OCI-LY1 (cell line): ENCODE data around the gene GMIP.

ENCODE experiments used
- H2AFZ ChIP-seq: fragments of 200-600 bp; sonication (generic), shearing (Covaris generic); 2 replicates; pipeline ENCODE4 v1.6.0; 2014; ENCODE audit warnings: antibody characterized with exemption, mild to moderate bottlenecking, low read length
- H3F3A ChIP-seq: fragments of 200-600 bp; sonication (generic), shearing (Covaris generic); 2 replicates; pipeline ENCODE4 v1.6.0; 2014; ENCODE audit warnings: mild to moderate bottlenecking, antibody characterized with exemption, low read length, moderate library complexity; ENCODE audit not compliant: insufficient read depth
- H3K27ac ChIP-seq: fragments of 200-600 bp; sonication (generic); 2 replicates; pipeline ENCODE4 v1.5.1; 2014; ENCODE audit warnings: low read length, mixed run types, mild to moderate bottlenecking, low read depth; ENCODE audit not compliant: poor library complexity, severe bottlenecking
- H3K27me3 ChIP-seq: fragments of 200-600 bp; sonication (generic); 2 replicates; pipeline ENCODE4 v1.6.0; 2014; ENCODE audit warnings: antibody characterized with exemption, mild to moderate bottlenecking, low read length, moderate library complexity; ENCODE audit not compliant: insufficient read depth
- H3K36me3 ChIP-seq: fragments of 200-600 bp; sonication (generic); 2 replicates; pipeline ENCODE4 v1.6.1; 2014; ENCODE audit warnings: mild to moderate bottlenecking, antibody characterized with exemption, low read length, moderate library complexity, mixed read lengths; ENCODE audit not compliant: insufficient read depth
- H3K4me1 ChIP-seq: fragments of 200-600 bp; sonication (generic); 2 replicates; pipeline ENCODE4 v1.5.1; 2014; ENCODE audit warnings: mild to moderate bottlenecking, low read length, moderate library complexity; ENCODE audit not compliant: insufficient read depth, severe bottlenecking
- H3K4me2 ChIP-seq: fragments of 200-600 bp; sonication (generic), shearing (Covaris generic); 2 replicates; pipeline ENCODE4 v1.6.1; 2014; ENCODE audit warnings: low read length
- H3K4me3 ChIP-seq: fragments of 200-600 bp; sonication (generic); 2 replicates; pipeline ENCODE4 v1.5.1; 2014; ENCODE audit warnings: low read length, low read depth, mild to moderate bottlenecking, mixed read lengths; ENCODE audit not compliant: poor library complexity, severe bottlenecking
- H3K79me2 ChIP-seq: fragments of 200-600 bp; shearing (Covaris generic); 2 replicates; pipeline ENCODE4 v1.6.1; 2016; ENCODE audit warnings: mixed run types, low read length, mixed read lengths; ENCODE audit not compliant: insufficient read depth
- H3K9ac ChIP-seq: fragments of 200-600 bp; sonication (generic), shearing (Covaris generic); 2 replicates; pipeline ENCODE4 v1.6.1; 2014; ENCODE audit warnings: mild to moderate bottlenecking, low read length, mixed read lengths
- H3K9me2 ChIP-seq: fragments of 200-600 bp; sonication (generic), shearing (Covaris generic); 2 replicates; pipeline ENCODE4 v1.6.1; 2014; ENCODE audit warnings: low read depth, mild to moderate bottlenecking, low read length, mixed read lengths
- H3K9me3 ChIP-seq: fragments of 200-600 bp; shearing (Covaris generic); 2 replicates; pipeline ENCODE4 v1.6.1; 2014; ENCODE audit warnings: low read length, mixed read lengths
- H4K20me1 ChIP-seq: fragments of 200-600 bp; sonication (generic), shearing (Covaris generic); 2 replicates; pipeline ENCODE4 v1.6.0; 2016; ENCODE audit warnings: mild to moderate bottlenecking, low read length; ENCODE audit not compliant: insufficient read depth
- EZH2 ChIP-seq: fragments of 200-600 bp; sonication (generic), shearing (Covaris generic); IDR thresholded peaks from 2 replicates; pipeline ENCODE4 v1.8.0; 2017; ENCODE audit warnings: borderline replicate concordance, mixed run types, mild to moderate bottlenecking, antibody characterized with exemption, low read length, moderate library complexity, mixed read lengths
- TF ChIP-seq, protein P1 (sequence below): fragments of 200-600 bp; sonication (generic), shearing (Covaris generic); IDR thresholded peaks from 2 replicates; pipeline ENCODE4 v1.5.1; 2017; ENCODE audit warnings: mild to moderate bottlenecking, antibody characterized with exemption, low read length, moderate library complexity, mixed read lengths

Gene GMIP

GRCh38 chr19:19663256-19664120 is 20.0 kb upstream of the GMIP start, which contains the start of gene ATP13A1:
ATP13A1 (minus strand) TSS chr19:19663676; CDS start chr19:19663666, 10 bp downstream.
- H3K9me3 ChIP-seq = no peaks in the 10 kb centered on the region
- peaks cover 27% of the 10 kb centered on the region for H3K79me2 ChIP-seq
- peaks cover 45% of the 10 kb centered on the region for H3K4me1 ChIP-seq
- peak within 1 kb of the TSS; percentile 93 for H3K27ac ChIP-seq
- TF ChIP-seq, protein P1, sequence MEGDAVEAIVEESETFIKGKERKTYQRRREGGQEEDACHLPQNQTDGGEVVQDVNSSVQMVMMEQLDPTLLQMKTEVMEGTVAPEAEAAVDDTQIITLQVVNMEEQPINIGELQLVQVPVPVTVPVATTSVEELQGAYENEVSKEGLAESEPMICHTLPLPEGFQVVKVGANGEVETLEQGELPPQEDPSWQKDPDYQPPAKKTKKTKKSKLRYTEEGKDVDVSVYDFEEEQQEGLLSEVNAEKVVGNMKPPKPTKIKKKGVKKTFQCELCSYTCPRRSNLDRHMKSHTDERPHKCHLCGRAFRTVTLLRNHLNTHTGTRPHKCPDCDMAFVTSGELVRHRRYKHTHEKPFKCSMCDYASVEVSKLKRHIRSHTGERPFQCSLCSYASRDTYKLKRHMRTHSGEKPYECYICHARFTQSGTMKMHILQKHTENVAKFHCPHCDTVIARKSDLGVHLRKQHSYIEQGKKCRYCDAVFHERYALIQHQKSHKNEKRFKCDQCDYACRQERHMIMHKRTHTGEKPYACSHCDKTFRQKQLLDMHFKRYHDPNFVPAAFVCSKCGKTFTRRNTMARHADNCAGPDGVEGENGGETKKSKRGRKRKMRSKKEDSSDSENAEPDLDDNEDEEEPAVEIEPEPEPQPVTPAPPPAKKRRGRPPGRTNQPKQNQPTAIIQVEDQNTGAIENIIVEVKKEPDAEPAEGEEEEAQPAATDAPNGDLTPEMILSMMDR = no peak
- no peak for TF ChIP-seq EZH2
- H3K4me2 ChIP-seq = peak within 1 kb of the TSS; percentile 99
- H3K4me3 ChIP-seq = peak within 1 kb of the TSS; percentile 95
- H3K36me3 ChIP-seq = peaks cover 26% of the 10 kb centered on the region
- H4K20me1 ChIP-seq = no peaks in the 10 kb centered on the region
- H2AFZ ChIP-seq = no peak within 1 kb of the TSS
- no peaks in the 10 kb centered on the region for H3F3A ChIP-seq
- H3K27me3 ChIP-seq = no peaks in the 10 kb centered on the region
- peak within 1 kb of the TSS; percentile 93 for H3K9ac ChIP-seq
- no peaks in the 10 kb centered on the region for H3K9me2 ChIP-seq

GRCh38 chr19:19662871-19663255 is 19.4 kb upstream of the GMIP start:
- Histone ChIP-seq H3K79me2 (peaks cover 27% of the 10 kb centered on the region), H3K4me3 (peak overlapping the region; percentile 95), H3K9me2 (no peaks in the 10 kb centered on the region), H3K36me3 (peaks cover 33% of the 10 kb centered on the region), H3K9me3 (no peaks in the 10 kb centered on the region), H3K9ac (peak overlapping the region; percentile 93), H3K4me2 (peak overlapping the region; percentile 99), H3K27ac (peak overlapping the region; percentile 93), H3K4me1 (peaks cover 42% of the 10 kb centered on the region), H2AFZ (no peak overlapping the region), H3K27me3 (no peaks in the 10 kb centered on the region), H3F3A (no peaks in the 10 kb centered on the region), H4K20me1 (no peaks in the 10 kb centered on the region)
- no peak for TF ChIP-seq EZH2
- TF ChIP-seq, protein P1 = no peak

GRCh38 chr19:19662344-19662743 is 18.9 kb upstream of the GMIP start:
- peak overlapping the region; percentile 99 for H3K4me2 ChIP-seq
- H3K4me3 ChIP-seq = peak overlapping the region; percentile 95
- no peak overlapping the region for H2AFZ ChIP-seq
- peak overlapping the region; percentile 93 for H3K9ac ChIP-seq
- H3F3A ChIP-seq = no peaks in the 10 kb centered on the region
- no peaks in the 10 kb centered on the region for H3K9me3 ChIP-seq
- H3K9me2 ChIP-seq = no peaks in the 10 kb centered on the region
- peaks cover 27% of the 10 kb centered on the region for H3K79me2 ChIP-seq
- no peaks in the 10 kb centered on the region for H4K20me1 ChIP-seq
- no peak for TF ChIP-seq EZH2
- TF ChIP-seq, protein P1 = no peak
- no peaks in the 10 kb centered on the region for H3K27me3 ChIP-seq
- peak overlapping the region; percentile 93 for H3K27ac ChIP-seq
- H3K4me1 ChIP-seq = peaks cover 37% of the 10 kb centered on the region
- H3K36me3 ChIP-seq = peaks cover 38% of the 10 kb centered on the region
